HL-60 (cell line): Measurements from ENCODE around the gene L3MBTL1.
A peak's percentile ranks its signal among the peaks of the same experiment; 100 is the strongest.

Experiments used
- DNase-seq, 2 experiments: peaks; one replicate each; pipeline ENCODE4 v3.0.0-alpha.2; 2010 to 2020; ENCODE audit warnings: low read depth in 1 of 2, low spot score in 1 of 2
- H3K27ac ChIP-seq: fragments of 250-450 bp; sonication (Bioruptor Pico); replicated peaks from 2 replicates; pipeline ENCODE4 v1.5.1; 2020; ENCODE audit warnings: mild to moderate bottlenecking, moderate library complexity
- H3K27me3 ChIP-seq: fragments of 250-450 bp; sonication (Bioruptor Pico); 2 replicates; pipeline ENCODE4 v1.5.1; 2021; ENCODE audit warnings: mild to moderate bottlenecking, moderate library complexity; ENCODE audit not compliant: insufficient read depth, poor library complexity, severe bottlenecking
- H3K4me3 ChIP-seq: replicated peaks from 2 replicates; pipeline ENCODE4 v1.5.1; 2011; ENCODE audit warnings: mild to moderate bottlenecking, control low read depth, low read length; ENCODE audit not compliant: insufficient read depth
- GABPA ChIP-seq: IDR thresholded peaks from 2 replicates; pipeline ENCODE4 v1.6.1; 2012; ENCODE audit warnings: low read depth
- POLR2AphosphoS5 ChIP-seq: IDR thresholded peaks from 2 replicates; pipeline ENCODE4 v1.6.1; 2012; ENCODE audit warnings: low read depth
- SPI1 ChIP-seq: IDR thresholded peaks from 2 replicates; pipeline ENCODE4 v1.6.1; 2012; ENCODE audit warnings: low read depth, mild to moderate bottlenecking, borderline replicate concordance
- TF ChIP-seq, protein P1 (sequence below): IDR thresholded peaks from 2 replicates; pipeline ENCODE4 v1.6.1; 2012; ENCODE audit warnings: low read depth; ENCODE audit not compliant: insufficient replicate concordance
- TF ChIP-seq, protein P2 (sequence below): IDR thresholded peaks from one replicate; pipeline ENCODE4 v1.5.1; 2011; ENCODE audit warnings: low read length, control low read depth, inconsistent platforms; ENCODE audit not compliant: insufficient read depth

The L3MBTL1 gene

DNA sequence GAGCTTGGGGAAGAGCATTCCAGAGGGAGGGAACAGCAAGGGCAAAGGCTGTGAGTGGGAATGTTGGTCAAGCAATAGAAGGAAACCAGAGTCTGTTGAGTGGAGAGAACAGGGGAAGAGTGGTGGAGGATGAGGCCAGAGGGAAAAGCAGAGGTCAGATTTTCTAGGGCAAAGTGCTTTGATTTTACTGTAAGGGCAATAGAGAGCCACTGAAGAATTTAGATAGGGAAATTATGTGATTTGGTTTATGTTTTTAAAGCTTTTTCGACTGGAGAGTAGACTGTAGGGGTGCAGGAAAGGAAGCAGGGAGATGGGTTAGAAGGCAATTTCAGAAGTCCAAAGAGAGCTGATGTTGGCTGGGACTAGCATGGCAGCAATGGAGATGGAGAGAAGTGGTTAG lies 4.4 kb downstream of the L3MBTL1 start:
- DNase-seq = no peak
- Histone ChIP-seq H3K27ac (no peak overlapping the region), H3K27me3 (peaks cover 7% of the 10 kb centered on the region), H3K4me3 (no peak overlapping the region)
- TF ChIP-seq, protein P1, sequence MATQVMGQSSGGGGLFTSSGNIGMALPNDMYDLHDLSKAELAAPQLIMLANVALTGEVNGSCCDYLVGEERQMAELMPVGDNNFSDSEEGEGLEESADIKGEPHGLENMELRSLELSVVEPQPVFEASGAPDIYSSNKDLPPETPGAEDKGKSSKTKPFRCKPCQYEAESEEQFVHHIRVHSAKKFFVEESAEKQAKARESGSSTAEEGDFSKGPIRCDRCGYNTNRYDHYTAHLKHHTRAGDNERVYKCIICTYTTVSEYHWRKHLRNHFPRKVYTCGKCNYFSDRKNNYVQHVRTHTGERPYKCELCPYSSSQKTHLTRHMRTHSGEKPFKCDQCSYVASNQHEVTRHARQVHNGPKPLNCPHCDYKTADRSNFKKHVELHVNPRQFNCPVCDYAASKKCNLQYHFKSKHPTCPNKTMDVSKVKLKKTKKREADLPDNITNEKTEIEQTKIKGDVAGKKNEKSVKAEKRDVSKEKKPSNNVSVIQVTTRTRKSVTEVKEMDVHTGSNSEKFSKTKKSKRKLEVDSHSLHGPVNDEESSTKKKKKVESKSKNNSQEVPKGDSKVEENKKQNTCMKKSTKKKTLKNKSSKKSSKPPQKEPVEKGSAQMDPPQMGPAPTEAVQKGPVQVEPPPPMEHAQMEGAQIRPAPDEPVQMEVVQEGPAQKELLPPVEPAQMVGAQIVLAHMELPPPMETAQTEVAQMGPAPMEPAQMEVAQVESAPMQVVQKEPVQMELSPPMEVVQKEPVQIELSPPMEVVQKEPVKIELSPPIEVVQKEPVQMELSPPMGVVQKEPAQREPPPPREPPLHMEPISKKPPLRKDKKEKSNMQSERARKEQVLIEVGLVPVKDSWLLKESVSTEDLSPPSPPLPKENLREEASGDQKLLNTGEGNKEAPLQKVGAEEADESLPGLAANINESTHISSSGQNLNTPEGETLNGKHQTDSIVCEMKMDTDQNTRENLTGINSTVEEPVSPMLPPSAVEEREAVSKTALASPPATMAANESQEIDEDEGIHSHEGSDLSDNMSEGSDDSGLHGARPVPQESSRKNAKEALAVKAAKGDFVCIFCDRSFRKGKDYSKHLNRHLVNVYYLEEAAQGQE = no peak
- TF ChIP-seq, protein P2, sequence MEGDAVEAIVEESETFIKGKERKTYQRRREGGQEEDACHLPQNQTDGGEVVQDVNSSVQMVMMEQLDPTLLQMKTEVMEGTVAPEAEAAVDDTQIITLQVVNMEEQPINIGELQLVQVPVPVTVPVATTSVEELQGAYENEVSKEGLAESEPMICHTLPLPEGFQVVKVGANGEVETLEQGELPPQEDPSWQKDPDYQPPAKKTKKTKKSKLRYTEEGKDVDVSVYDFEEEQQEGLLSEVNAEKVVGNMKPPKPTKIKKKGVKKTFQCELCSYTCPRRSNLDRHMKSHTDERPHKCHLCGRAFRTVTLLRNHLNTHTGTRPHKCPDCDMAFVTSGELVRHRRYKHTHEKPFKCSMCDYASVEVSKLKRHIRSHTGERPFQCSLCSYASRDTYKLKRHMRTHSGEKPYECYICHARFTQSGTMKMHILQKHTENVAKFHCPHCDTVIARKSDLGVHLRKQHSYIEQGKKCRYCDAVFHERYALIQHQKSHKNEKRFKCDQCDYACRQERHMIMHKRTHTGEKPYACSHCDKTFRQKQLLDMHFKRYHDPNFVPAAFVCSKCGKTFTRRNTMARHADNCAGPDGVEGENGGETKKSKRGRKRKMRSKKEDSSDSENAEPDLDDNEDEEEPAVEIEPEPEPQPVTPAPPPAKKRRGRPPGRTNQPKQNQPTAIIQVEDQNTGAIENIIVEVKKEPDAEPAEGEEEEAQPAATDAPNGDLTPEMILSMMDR = no peak
- TF ChIP-seq POLR2AphosphoS5 (no peak), SPI1 (no peak), GABPA (no peak)

DNA sequence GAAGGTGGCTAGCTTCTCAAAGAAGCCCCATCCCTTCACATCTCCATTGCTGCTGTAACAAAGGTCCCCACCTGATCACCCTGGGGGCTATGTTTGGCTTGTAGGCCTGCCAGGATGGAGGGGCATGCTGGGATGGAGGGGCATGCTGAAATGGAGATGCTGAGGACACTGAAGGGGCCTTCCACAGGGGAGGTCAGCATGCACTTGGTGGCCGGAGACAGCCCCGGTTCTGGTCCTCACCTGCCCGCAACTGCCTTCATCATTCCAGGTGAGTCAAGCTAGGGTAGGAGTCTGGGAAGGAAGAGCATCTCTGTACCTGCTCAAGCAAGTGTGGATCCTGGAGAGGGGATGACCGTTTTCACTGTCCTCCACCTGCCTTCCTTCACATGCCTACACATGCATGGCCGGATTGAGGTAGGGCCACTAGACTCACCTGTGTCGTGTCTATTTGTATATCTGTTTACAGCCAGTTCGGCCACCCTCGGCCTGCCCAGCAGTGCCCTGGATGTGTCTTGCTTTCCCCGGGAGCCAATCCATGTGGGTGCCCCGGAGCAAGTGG lies 6.0 kb downstream of the L3MBTL1 start:
- TF ChIP-seq, protein P1 = no peak
- no peak for TF ChIP-seq SPI1
- TF ChIP-seq, protein P2 = no peak
- TF ChIP-seq POLR2AphosphoS5 = no peak
- no peak for TF ChIP-seq GABPA
- H3K27ac ChIP-seq = no peak overlapping the region
- H3K4me3 ChIP-seq = peak overlapping the region; percentile 70
- DNase-seq = no peak
- peaks cover 2% of the 10 kb centered on the region for H3K27me3 ChIP-seq

DNA sequence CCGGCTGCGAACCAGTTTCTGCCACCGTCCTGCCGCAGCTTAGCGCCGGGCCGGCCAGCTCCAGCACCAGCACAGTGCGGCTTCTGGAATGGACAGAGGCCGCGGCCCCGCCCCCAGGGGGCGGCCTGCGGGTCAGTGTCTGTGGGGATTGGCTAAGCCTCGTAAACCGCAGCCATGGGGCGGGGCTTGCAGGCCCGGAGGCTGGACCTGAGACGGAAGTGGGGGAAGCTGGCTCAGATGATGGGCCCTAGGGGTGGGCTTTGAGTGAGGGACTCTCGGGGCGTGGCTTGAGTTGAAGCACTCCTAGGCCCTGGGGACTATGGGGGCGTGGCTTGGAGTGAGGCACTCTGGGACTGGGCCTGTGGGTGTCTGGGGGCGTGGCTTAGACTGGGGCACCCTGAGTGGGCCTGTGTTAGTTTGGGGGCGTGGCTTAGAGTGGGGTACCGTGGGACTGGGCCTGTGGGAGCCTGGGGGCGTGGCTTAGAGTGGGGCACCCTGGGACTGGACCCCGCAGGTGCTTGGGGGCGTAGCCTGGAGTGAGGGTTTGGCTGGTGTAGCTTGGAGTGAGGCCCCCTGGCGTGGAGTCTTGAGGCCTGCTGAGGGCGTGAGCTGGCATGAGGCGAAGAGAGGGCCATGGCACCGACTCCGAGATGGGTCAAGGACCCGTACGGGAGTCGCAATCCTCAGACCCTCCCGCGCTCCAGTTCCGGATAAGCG lies 6.6 kb downstream of the L3MBTL1 start:
- peak; percentile 91 to 95 for DNase-seq
- H3K4me3 ChIP-seq = peak overlapping the region; percentile 70
- H3K27ac ChIP-seq = peak overlapping the region; percentile 51
- H3K27me3 ChIP-seq = no peaks in the 10 kb centered on the region
- TF ChIP-seq, protein P2 = peak; percentile 17
- peak; percentile 56; the same call in 1 of the 2 replicates for TF ChIP-seq GABPA
- no peak; the same call in 1 of the 2 replicates for TF ChIP-seq SPI1
- peak; percentile 42; the same call in 1 of the 2 replicates for TF ChIP-seq POLR2AphosphoS5
- TF ChIP-seq, protein P1 = no peak
